Measurements from ENCODE around the gene ZC3H12A.
A peak's percentile ranks its signal among the peaks of the same experiment; 100 is the strongest.

ZC3H12A gene

GRCh38 chr1:37456614-37457013 lies 17.8 kb upstream of the ZC3H12A start:
- DNase-seq = no peak

GRCh38 chr1:37458551-37458950 lies 15.8 kb upstream of the ZC3H12A start:
- no peak for DNase-seq

- DNase-seq = no peak
Measured at GRCh38 chr1:37461698-37462436, 12.5 kb upstream of the ZC3H12A start.

GRCh38 chr1:37464443-37464842 lies 9.9 kb upstream of the ZC3H12A start:
- DNase-seq = no peak

GRCh38 chr1:37465593-37466517 lies 8.5 kb upstream of the ZC3H12A start:
- no peak for DNase-seq

- no peak for DNase-seq
Measured at GRCh38 chr1:37468037-37468436, 6.3 kb upstream of the ZC3H12A start.

- DNase-seq = no peak
Measured at GRCh38 chr1:37469386-37469785, 5.0 kb upstream of the ZC3H12A start.

- DNase-seq = peak; percentile 90
Measured at GRCh38 chr1:37471345-37472231, 2.8 kb upstream of the ZC3H12A start.

GRCh38 chr1:37472281-37472680 lies 2.1 kb upstream of the ZC3H12A start:
- no peak for DNase-seq

GRCh38 chr1:37472994-37473393 lies 1.4 kb upstream of the ZC3H12A start:
- no peak for DNase-seq

GRCh38 chr1:37473431-37474045 lies 842 bp upstream of the ZC3H12A start:
- DNase-seq = no peak

- DNase-seq = no peak
Measured at GRCh38 chr1:37474697-37475379, 458 bp downstream of the ZC3H12A start.

GRCh38 chr1:37475380-37476086 lies 1.2 kb downstream of the ZC3H12A start:
- DNase-seq = no peak

- DNase-seq = no peak
Measured at GRCh38 chr1:37476087-37476452, 1.7 kb downstream of the ZC3H12A start.

GRCh38 chr1:37476460-37477197 lies 2.2 kb downstream of the ZC3H12A start:
- DNase-seq = peak; percentile 87

- DNase-seq = peak; percentile 56
Measured at GRCh38 chr1:37477198-37477931, 3.0 kb downstream of the ZC3H12A start.

GRCh38 chr1:37477946-37478345 lies 3.6 kb downstream of the ZC3H12A start:
- no peak for DNase-seq

GRCh38 chr1:37478451-37478881 lies 4.1 kb downstream of the ZC3H12A start:
- DNase-seq = no peak

- DNase-seq = peak; percentile 56
Measured at GRCh38 chr1:37478890-37479254, 4.5 kb downstream of the ZC3H12A start.

All from fibroblast of upper back skin (primary cell).